Measurements from ENCODE around the gene TMEM120B.
"Not testable (repeated sequence)": the region's sequence is repeated elsewhere in the genome, so short reads cannot be mapped to it uniquely, and the experiment has no call there.

TMEM120B gene

DNA sequence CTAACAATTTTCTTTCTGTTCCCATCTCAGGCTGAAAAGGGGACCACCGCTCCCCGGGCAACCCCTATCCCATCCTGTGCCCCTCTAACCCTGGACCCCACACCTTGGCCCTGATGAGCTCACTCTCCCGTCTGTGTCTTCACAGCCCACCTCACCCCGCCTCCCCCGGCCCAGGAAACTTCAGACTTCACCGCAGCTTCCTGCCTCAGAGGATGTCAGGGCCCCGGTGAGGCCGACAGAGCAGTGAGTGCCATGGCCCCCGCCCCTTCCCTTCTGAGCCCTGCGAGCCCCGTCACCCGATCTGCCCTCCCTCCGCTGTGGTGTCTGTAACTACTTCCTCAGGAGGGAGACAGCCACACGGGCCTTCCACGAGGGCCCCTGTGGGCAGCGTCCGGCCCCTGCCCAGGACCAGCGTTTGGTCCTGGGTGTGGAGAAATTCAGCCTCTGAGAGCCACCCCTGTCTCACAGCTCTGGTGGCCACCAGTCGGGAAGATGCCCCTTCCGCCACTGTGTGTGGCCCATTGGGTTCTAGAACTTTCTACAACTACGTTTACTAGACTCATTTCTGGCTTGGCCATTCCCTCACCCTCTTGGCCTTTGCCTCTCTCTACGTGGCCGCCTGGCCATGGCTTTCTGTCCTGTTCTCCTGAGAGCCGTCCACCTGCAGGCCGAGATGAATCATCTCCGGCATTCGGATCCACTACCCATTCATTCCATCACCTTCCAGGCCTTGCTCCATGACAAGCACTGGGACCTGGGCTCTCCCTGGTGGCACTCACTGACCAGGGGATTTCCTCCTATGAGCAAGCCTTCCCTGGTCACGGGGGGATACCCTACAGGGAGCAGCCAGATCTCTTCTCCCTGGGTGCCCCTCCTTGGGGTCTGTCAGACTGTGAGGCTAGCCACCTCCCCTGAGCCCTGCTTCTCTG, 77.5 kb downstream of the TMEM120B start:
- no peak overlapping the region for H3K4me3 ChIP-seq (ENCODE audit: low read depth, low read length)
- in situ Hi-C loops (cut with HindIII; ENCODE audit: low sequenced_read_pairs), result no loop called here
- TF ChIP-seq, protein P1, sequence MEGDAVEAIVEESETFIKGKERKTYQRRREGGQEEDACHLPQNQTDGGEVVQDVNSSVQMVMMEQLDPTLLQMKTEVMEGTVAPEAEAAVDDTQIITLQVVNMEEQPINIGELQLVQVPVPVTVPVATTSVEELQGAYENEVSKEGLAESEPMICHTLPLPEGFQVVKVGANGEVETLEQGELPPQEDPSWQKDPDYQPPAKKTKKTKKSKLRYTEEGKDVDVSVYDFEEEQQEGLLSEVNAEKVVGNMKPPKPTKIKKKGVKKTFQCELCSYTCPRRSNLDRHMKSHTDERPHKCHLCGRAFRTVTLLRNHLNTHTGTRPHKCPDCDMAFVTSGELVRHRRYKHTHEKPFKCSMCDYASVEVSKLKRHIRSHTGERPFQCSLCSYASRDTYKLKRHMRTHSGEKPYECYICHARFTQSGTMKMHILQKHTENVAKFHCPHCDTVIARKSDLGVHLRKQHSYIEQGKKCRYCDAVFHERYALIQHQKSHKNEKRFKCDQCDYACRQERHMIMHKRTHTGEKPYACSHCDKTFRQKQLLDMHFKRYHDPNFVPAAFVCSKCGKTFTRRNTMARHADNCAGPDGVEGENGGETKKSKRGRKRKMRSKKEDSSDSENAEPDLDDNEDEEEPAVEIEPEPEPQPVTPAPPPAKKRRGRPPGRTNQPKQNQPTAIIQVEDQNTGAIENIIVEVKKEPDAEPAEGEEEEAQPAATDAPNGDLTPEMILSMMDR (IDR thresholded peaks at IDR 0.05; ENCODE audit: low read depth, low read length, missing control alignments), result no peak
- no peak for DNase-seq (ENCODE audit: low read depth)

DNA sequence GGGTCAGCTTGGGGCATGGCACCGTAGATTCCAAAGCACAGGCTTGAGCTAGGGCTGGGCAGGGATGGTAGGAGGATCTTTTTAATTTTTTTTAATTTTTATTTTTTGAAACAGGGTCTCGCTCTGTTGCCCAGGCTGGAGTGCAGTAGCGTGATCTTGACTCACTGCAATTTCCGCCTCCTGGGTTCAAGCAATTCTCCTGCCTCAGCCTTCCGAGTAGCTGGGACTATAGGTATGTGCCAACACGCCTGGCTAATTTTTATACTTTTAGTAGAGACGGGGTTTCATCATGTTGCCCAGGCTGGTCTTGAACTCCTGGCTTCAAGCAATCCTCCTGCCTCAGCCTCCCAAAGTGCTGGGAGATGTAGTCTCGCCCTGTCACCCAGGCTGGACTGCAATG, 78.2 kb downstream of the TMEM120B start:
- in situ Hi-C loops (cut with HindIII; ENCODE audit: low sequenced_read_pairs); DNase-seq (ENCODE audit: low read depth); H3K4me3 ChIP-seq (ENCODE audit: low read depth, low read length): not testable (repeated sequence)

DNA sequence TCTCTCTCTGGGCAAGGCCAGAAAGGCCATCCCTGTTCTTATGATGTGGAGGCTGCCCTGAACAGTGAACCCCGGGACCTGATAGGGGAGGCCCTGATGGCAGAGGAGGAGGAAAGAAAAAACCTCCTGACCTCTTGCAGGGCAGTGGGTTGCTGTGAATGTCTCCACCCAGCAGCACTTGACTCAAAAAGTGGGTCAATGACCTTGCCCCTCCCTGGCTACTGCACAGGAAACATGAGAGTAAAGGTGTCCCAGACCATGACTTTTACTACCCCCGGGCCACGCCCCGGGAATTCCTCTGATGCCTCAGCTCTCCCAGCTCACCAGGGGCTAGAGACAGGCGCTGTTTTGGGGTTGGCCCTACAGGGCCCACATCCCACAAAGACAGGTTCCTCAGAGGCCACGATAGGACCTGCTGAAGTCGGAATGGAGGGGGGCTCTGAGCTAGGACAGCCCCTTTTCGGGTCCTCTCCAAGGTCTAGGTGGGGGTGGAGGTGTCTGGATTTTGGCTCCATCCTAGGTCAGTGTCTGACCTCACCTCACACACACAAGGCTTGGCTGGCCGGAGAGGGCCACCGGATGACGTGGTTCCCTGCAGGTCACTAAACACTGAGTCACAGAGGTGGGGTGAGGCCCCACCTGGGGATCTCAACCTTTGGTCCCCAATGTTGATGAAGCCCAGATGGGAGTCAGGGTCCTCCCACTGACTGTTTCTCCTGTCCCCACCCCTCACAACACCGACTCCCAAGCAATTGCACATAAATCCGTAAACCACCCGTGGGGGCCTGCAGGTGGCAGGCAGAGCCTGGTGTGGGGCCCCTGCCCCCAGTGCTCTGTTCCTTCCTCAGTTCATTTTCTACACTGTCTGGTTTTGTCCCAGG, 79.4 kb downstream of the TMEM120B start:
- in situ Hi-C loops (cut with HindIII; ENCODE audit: low sequenced_read_pairs), result no loop called here
- TF ChIP-seq, protein P1 (IDR thresholded peaks at IDR 0.05; ENCODE audit: low read depth, low read length, missing control alignments), result no peak
- no peak overlapping the region for H3K4me3 ChIP-seq (ENCODE audit: low read depth, low read length)
- DNase-seq (ENCODE audit: low read depth), result no peak

DNA sequence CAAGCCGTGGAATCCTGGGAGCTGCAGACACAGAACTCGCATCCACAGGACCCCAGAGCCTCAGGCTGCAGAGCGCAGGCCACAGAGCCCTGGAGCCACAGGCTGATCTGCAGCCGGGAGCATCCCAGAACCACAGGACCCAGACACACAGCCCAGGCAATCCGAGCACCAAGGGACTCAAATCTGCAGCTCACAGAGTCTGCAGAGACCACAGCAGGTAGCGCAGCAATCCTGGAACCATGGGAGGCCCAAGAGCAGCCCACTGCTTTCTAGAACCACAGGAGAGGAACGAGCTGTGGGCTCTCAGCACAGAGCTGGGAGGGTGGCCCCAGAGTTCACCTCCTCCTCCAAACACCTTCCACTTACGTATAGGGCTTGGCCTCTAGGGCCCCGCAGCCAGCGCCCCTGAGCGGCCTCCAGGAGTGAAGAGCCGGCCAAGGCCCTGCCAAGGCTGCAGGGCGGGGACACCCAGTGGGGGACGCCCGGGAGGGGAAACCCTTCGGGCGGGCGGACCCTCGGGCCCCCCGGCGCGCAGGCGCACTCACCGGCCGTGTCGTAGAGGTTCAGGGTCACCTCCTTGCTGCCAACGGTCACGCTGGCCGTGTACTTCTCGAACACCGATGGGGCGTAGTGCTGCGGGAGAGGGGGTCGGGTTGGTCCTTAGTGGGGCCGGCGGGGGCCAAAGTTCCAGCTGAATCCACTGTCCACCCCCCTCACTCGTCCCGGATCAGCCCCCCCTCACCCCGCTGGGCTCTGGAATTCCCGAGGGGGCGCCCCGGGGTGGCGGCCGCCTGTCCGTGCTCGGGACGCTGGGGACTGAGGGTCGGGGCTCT, 80.3 kb downstream of the TMEM120B start:
- DNase-seq (ENCODE audit: low read depth), result no peak
- in situ Hi-C loops (cut with HindIII; ENCODE audit: low sequenced_read_pairs), result no loop called here
- TF ChIP-seq, protein P1 (IDR thresholded peaks at IDR 0.05; ENCODE audit: low read depth, low read length, missing control alignments), result no peak
- H3K4me3 ChIP-seq (ENCODE audit: low read depth, low read length), result peak overlapping the region; percentile 41

DNA sequence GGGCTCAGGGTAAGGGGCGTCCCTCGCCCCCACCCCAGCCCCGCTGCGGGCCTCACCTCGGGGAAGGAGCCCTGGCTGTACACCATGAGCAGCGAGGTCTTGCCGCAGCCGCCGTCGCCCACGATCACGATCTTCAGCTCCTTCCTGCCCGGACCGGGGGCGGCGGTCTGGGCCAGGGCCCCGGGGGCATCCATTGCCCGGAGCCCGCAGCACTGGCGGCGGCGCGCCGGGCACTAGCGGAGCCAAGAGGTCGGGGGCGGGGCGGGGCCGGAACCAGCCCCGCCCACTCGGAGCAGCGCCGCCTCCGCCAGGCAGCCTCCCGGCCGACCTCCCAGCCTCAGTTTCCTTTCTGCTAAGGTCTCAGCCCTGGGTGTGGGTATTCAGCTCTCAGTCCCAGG, 80.9 kb downstream of the TMEM120B start, which contains the start of gene RHOF:
RHOF (minus strand) TSS at position 249 of the 398 bp plus-strand sequence; CDS start at position 194, 55 bp downstream.
- DNase-seq (ENCODE audit: low read depth), result no peak

DNA sequence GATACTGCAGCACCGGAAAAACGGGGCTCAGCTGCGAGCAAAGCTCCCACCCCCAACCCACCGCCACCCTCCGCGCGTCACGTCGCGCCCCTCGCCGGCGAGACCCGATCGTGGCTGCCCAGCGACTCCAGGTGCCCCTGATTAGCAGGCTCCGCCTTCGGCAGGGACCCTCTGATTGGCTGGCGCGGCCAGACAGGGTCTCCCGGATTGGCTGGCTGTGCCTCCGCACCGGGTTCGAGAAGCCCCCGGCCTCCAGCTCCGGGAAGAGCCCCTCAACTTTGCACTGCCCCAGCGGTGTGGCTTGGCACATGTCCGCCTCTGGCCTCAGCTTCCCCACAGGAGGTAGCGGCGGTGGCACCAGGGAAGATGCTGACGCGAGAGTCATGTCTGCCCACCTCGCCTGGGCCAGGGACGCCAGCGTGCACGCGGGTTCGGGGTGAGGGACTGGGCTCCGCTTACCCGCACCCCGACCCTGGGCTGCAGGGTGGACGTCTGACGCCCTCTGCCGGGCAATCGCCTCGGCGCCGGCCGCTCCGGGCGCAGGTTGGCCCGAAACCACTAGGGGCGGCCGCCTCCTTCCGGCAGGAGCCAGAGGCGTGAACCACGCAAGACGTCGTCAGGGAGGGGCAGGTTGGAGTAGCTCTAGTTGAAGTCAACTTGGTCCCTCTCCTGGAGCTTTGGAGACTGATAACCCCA, 81.4 kb downstream of the TMEM120B start:
- in situ Hi-C loops (cut with HindIII; ENCODE audit: low sequenced_read_pairs), result no loop called here

More for the DNA sequence above, 80.9 kb downstream of the TMEM120B start, which contains the start of gene RHOF:
- TF ChIP-seq, protein P1 (IDR thresholded peaks at IDR 0.05; ENCODE audit: low read depth, low read length, missing control alignments), result no peak
- peak within 1 kb of the TSS; percentile 41 for H3K4me3 ChIP-seq (ENCODE audit: low read depth, low read length)
- in situ Hi-C loops (cut with HindIII; ENCODE audit: low sequenced_read_pairs), result no loop called here

More for the DNA sequence above, 81.4 kb downstream of the TMEM120B start:
- H3K4me3 ChIP-seq (ENCODE audit: low read depth, low read length), result peak overlapping the region; percentile 41
- TF ChIP-seq, protein P1 (IDR thresholded peaks at IDR 0.05; ENCODE audit: low read depth, low read length, missing control alignments), result peak; percentile 100
- no peak for DNase-seq (ENCODE audit: low read depth)

Data from astrocyte of the cerebellum (primary cell).